HG03457 (cell line): ENCODE data around the gene DDX59.

Source experiments
- ATAC-seq: cut with Tn5 transposase; IDR thresholded peaks from one replicate; pipeline ENCODE4 v1.9.1; 2021; ENCODE audit warnings: moderate number of reproducible peaks; ENCODE audit not compliant: unreplicated experiment

DDX59 gene

DNA sequence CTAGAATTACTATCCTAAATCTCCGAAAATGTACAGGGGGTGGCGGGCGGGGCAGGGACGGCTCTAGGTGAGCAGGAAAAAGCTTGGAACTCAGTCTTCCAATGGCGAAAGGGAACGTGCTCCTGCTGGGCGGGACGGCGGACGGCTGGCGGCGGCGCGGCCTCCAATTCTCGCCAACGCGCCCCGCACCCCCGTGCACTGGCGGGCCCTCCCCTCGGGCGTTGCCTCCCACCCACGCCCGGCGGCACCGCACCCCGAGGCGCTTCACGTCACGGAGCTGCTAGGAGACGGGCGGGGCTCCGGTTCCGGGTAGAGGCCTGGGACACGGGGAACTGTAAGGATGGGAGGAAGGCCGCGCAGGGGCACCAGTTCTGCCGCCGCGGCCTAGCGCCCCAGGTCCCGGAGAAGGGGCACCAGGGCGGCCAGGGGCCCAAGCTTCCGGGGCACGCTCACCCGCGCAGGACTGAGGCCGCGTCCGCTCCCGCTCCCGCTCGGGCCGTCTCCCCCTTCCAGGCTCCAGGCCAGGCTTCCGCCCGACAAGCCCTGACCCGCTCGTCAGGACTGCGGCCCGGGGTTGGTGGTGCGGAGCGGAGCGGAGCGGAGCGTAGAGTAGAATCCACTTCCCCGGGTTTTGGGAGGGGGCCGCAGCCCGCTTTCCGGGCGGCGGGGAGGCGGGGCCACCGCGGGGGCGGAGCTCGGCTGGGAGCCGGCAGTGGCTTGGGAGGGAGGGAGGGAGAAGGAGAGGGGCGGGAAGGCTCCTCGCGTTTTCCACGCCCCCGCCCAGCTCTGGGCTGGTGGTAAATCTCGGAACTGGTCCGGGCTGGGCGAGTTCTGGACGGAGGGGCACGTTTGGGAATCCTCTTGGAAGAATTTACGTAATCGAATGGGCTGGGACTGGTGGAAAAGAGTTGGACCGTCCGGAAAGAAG lies at the start of gene DDX59:
TSS of gene DDX59 (minus strand) at position 594 of the 928 bp plus-strand sequence. CDS start 3,167 bp downstream, outside the sequence.
- ATAC-seq = peak; percentile 77

DNA sequence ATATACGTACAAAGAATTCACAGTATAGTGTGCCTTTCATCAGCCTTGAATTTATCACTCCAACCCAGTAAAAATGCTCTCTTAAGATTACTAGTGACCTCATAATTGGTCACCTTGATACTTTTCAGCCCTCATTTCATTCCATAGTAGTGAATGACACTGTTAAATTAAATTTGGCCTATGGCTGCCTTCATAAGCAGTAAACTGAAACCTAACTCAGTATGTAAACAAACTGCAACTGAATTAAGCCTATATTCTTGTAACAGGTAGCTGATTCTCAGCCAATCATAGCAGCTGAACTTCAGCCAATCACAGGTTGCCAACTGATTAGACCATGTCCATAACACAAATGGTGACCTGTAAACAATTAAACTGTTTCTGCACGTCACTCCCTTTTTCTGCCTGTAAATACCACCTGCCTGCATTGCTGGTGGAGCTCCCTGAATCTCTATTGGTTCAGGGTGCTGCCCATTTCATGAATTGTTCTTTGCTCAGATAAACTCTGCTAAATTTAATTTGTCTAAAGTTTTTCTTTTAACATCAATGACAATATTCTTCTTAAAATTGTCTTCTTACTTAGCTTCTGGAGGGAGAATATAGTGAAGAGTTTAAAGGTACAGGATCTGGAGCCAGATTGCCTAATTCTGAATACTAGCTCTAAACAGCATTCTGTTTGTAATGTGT lies 44.9 kb upstream of the DDX59 start:
- ATAC-seq = no peak

DNA sequence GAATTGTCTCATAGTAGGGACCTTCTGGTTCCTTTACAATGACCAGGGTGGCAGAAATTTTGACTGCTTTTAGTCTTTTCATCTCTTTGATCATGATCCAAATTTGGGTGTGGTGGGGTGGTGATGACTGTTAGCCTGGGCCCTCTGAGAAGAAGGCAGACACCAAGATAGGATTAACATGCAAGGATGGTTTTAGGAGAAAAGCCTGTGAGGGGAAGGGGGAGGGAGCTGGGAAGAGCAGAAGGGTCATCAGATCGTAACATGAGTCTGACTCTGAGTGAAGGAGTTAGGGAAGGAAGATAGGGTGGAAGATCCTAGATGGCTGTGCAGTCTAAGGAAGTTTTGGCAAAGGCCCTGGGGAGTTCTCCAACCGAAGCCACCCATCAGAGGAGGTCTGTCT lies 40.5 kb upstream of the DDX59 start:
- ATAC-seq = no peak

DNA sequence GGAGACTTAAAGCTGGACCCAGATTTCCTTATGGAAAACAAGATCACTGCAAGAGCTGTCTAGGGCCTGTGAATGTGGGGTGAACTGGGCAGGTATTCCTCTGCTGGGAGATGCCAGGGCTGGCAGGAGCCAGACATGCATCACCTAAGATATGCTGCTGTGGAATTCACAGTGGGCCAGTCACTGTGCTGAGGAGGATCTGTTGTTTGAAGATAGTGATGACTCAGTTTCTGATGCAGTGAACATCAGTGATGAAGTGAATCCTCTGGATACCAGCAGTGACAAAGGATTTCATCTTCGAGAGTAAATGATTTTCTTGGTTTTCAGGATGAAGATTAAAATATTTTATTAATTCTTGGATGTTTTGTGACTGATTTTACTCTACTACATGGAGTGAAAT lies 39.1 kb upstream of the DDX59 start:
- no peak for ATAC-seq

DNA sequence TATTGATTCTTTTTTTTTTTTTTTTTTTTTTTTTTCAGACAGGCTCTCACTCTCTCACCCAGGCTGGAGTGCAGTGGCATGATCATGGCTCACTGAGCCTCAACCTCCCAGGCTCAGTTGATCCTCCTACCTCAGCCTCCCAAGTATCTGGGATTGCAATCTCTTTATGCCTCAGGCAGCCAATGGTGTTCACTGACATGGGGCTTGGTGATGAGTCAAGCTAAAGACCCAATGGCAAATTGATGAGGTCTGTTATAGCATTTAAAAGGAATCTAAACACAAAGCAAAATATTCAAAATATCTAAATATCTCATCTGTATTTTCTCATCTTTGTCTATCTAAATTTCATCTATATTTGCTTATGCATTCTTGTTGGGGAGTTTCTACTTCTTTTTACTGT lies 38.5 kb upstream of the DDX59 start:
- ATAC-seq = no peak

DNA sequence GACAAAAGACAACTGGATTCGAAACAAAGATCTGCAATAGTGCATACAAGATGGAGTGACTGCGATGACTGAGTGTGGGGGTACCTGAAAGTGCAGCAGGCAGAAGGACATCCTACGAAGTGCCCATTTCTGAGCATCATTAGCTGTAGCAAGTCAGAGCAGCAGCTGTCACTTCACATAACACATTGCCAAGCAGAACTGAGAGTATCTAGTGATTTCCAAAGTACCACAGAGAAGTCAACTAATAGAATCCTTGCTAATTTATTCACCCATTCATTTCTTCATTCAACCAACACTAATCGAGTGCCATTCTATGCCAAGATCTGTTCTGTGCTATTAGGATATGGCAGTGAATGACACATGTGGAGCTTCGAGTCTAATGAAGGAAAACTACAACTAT lies 37.4 kb upstream of the DDX59 start:
- no peak for ATAC-seq

DNA sequence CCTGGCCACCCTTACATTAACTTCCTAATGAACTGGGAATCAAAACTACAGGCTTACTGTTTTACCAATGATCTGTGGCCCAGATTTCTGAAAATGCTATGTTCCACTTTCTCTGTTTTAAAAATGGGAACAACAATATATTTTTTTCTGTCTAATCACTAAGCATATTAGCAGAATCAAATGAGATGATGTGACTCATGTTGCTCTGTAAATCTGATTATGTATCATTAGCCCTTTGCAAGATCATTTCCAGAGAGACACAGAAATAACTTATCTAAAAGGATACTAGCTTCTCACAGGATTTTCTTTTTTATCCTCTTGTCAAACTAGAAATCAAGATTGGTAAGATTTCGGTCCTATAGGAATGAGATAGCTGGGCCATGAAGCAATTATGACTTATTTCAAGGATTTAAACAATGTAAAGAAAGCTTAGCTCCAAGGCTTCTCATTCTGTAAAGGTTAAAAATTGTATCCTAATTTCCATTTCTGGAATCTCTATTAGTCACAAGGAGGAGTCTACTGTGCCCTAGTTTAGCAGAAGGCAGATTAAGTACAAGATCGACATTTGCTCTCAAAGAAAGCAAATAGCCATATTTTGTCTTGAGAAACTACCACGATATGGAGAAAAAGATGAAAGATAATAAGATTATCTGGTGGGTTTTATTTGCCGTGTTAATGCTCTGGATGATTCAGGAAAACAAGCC lies 36.6 kb upstream of the DDX59 start:
- no peak for ATAC-seq

DNA sequence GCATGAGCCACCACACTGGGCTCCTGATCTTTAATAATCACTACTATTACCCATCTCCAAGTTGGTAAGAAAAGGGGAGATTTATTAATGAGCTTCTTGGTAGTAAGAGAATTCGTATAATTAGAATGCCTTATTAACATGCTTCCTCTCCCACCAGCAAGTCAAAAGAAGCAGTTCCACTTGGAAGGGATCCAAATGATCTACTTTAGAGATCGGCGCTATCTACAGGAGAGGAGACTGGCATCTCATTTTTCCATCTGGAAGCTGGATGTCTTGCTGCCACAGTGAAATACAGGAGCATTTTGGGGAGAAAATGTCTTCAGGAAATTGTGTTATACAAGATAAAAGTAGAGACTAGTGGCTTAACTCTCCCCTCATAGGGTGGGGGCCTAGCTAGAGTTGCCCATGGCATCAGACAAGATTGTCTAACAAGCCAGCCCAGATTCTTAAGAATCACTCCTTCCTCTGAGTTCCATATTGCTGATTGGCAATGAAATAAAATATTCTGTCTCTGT lies 35.3 kb upstream of the DDX59 start:
- no peak for ATAC-seq

DNA sequence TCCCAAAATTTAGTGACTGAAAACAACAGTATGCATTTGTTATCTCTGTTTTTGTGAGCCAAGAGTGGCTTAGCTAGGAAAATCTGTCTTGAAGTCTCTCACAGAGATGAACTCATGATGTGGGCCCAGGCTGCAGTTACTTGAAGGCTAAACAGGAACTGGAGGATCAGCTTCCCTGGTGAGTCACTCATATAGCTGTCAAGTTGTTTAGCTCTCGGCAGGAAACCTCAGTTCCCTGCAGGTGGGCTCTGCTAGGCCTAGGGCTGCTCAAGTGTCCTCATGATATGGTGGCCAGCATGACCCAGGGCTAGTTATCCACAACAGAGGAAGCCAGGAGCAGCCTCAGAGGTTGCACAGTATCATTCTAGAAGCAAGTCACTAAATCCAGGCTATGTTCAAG lies 30.2 kb upstream of the DDX59 start:
- ATAC-seq = no peak

DNA sequence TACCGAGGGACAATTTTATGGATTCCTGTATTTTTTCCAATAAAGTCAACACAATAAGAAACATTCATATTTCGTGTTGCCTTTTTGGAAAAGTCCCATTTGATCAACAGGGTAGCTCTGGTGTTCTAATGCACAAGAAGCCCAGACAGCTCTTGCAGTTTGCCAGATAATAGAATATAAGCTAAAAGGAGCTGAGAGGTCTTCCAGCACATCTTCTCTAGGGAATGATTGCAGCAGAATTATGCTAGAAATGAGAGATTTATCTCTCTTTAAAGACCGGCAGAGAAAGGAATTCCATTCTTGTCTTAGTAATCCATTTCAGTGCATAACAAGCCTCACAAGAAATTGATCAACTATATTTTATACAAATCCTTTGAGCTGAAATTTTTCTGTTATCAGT lies 25.0 kb upstream of the DDX59 start:
- ATAC-seq = no peak

DNA sequence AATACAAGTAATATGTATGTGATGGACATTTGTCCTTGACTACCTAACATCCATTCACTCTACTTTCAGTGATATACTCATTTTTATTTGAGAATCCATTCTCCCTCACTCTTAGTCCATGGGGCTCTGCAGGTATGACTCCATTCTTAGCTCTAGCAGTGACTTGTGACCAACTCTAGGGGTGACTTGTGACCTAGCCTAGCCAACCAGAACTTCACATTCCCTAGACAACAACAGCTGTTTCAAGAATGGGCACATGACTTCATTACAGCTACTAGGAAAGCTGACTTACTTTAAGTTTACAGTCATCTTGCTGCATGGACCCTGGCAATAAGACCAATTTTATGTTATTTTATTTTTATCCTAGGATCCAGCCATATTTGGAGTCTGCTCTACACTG lies 23.6 kb upstream of the DDX59 start:
- ATAC-seq = no peak

DNA sequence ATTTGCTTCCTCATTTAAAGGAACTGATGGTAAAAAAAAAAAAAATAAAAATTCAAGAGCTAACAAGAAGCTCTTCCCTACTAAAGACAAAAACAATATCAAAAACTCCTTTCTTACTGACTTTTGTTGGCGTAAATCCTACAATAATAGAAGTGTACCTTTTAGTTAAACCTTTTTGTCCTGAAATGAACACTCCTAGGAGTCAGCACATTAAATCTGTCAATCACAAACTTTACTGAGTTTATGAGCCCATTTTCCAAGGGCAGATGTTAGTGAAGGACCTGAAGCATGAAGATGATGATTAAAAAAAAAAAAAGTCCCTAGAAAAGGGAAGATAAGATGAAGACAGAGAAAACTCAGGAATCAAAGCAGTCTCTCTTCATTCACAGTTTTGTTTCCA lies 22.6 kb upstream of the DDX59 start:
- no peak for ATAC-seq

DNA sequence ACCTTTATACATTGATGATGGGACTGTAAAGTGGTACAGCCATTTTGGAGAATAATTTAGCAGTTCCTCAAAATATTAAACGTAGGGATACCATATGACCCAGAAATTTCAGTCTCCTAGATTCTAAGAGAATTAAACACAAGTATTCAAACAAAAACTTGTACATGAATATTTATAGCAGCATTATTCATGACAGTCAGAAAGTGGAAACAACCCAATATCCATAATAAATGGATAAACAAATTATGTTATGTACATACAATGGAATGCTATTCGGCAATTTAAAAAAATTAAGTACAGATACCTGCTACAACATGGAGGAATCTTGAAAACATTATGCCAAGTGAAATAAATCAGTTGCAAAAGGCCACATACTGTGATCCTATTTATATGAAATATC lies 16.9 kb upstream of the DDX59 start:
- no peak for ATAC-seq

DNA sequence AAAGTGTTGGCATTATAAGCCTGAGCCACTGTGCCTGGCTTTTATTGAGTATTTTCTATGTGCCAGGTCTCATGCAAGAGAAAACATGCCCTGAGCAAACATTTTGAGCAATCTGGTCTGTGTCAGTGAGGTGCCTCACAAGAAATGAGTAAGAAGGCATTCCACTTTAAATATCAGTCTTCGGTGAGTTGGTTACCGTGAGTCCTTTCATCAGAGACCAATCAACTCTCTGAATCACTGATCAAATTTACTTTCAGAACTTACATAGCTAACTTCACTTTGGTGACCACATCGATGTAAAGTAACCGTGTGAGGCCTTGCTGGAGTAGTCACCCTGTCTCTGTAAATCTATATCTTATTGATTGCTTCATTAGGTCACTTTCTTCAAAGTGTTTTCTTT lies 14.3 kb upstream of the DDX59 start:
- ATAC-seq = no peak

DNA sequence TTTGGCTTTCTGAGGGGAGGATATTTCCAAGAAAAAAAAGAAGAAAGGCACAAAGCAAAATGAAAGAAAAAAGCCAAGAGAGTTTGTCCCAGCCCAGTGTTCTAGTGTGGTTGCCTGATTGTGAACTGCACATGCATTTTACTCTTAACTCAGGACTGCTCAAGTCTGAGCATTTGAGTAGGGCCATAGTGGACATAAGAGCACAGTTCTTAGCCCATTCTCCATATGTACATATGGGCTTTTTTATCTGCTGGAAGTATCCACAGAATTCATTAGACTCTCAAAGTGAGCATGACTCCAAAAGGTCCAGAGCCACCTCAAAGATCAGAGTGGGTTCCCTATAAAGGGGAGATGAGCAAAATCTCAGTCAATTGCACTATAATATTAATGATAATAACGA lies 13.6 kb upstream of the DDX59 start:
- no peak for ATAC-seq

DNA sequence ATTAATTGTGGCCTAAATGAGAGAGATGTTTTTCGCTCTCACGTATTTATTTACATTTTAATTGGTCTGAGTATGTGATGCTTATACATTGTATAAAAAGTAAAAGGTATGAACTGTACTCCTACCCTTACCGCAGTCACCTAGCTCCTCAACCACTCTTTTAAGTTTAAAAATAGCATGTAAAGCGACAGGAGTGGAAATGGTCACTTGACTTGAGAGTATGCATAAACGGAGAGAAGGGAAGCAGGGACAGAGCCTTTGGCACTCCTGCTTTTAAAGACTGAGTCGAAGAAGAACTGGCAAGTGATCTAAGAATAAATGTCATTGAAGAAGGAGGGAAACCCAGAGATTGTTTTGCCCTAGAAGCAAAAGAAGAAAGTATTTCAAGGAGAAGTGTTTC lies 11.5 kb upstream of the DDX59 start:
- no peak for ATAC-seq

DNA sequence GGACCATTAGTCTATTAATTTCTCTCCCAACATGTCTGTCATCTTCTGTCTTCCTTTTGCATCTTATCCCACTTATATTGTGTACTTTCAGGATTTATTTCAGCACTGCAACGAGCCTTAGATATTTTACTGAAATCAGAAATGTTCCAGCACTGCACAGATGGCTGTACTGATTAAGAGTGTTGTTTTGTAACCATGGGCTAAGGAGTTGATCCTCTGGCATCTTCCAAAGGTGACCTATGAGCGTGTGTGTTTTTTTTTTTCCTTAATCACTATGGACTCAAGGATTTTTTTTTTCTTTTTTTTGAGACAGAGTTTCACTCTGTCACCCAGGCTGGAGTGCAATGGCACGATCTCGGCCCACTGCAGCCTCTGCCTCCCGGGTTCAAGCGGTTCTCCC lies 7.1 kb upstream of the DDX59 start:
- ATAC-seq = no peak

DNA sequence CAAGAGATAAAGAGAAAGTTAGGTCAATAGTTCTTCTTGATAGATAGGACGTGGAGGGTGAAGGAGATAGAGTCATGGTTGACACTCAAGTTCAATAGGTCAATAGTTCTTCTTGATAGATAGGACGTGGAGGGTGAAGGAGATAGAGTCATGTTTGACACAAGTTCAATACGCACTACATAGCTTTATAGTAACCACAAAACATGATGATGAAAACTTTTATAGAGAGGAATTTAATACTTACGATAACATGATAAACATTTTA lies 5.8 kb upstream of the DDX59 start:
- ATAC-seq = no peak

DNA sequence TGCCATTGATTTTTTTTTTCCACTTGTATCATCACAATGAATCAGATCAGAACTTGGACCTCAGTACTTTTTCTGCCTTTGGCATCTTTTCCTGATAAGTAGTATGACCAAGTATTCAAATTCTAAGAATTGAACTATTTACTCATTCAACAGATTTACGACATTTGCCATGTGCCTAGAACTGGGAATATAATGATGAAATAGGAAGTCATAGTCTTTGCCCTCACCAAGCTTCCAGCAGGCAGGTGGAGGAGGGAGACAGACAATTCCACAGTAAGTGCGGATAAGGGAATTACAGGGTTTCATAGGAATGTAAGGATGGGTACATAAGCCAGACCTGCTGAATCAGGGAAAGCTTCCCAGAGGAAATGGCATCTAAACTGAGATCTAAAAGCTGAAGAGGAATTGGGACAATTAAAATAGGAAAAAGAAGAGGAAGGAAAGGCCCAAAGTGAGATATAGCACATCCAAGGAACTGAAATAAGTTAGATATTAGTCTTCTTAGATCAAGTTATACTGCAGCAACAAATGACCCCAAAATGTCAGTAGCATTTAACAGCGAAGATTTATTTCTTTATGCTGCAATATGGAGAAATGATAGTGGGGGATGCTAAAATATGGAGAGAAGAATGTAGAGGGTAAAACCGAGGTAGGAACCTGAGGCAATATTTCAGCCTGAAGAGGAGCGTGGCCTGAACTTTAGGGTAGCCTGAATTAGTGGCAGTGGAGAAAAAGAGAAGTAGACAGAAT lies 5.3 kb upstream of the DDX59 start:
- ATAC-seq = no peak

DNA sequence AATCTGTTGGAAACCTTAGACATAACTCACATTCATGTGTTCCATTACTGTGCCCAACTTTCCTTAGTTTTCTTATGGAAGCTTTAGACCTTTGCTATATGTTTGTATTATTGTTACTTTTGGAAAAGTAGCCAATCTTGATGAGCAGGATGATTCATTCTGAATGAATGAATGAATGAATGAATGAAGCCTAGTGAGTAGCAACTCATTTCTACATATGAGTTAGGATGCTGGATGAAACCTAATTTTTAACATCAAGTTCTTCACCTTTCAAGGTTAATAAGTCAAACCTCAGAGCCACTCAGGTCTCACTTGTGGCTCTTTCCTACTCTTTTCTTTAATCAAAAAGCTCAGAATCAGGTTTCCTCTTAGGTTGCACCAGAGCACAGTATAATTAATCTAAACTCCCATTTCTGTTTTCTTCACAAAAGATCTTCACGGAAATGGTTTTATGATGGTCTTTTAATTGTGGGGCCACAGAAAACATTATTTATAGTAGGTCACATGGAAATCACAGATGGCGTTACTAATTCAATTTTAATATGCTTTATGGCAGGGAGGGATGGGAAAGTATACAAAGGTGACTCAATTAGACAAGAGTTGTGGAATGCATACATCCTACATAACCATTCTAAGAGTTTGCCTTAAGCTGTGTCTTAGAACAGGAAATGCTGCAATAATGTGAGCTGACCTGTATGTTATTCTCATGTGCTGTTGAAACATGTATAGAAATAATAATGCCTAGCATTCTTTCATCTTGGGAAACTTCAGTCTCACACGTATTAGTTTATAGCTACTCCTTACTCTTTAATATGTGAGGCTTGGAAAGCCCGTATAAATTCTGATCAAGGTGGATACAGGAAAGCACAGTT lies 4.5 kb upstream of the DDX59 start:
- ATAC-seq = no peak
